ENCODE results near the gene MOCS3.

DNA sequence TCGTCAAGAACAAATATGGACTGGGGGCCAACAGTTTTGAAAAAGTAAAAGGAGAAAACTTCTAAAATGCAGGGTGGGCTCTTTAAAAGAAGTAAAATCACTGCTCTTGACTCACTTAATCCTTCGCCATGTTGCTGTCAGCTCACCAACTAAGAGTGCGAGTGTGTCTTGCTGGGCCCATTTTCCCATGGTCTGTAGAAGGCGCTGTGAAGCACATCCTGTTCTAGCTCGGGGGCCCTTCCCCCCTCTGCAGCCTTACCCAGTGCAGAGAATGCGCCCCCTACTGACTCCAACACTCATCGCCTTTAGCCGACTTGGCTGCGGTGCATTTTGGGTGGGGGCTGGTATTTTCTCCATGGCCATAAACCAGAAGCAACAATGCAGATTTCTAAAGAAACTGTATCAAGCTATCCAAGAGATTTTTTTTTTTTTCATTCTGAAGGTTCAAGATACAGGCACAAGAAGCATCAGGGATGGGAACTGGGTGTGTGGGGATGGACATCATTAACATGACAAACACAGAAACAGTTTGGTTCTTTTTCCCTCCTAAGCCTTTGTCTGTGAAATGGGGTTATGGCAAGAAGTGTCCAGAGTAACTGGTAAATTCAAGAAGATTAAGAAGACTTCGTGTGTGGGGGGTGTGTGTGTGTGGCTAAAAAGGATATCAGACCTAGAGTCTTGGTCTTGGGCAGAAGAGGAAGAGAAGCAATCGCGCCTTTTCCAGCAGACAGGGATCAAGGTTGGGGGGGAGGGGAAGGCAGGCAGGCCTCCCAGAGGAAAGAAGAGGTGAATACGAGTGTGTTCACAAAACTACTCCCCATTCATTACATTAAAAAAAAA lies 29.1 kb upstream of the MOCS3 start:
- TF ChIP-seq TEAD4 (CRISPR knock-in tag; IDR thresholded peaks at IDR 0.05) (0 out of 2 replicates have a peak, but pooled peaks have one; percentile 6), CTCF (IDR thresholded peaks at IDR 0.05) (peak; percentile 68), ZNF671 (CRISPR knock-in tag; IDR thresholded peaks at IDR 0.05) (no peak), ATF1 (CRISPR knock-in tag; IDR thresholded peaks at IDR 0.05) (no peak), CBFB (CRISPR knock-in tag; IDR thresholded peaks at IDR 0.05; ENCODE audit: low read depth) (no peak), NR2C2 (CRISPR knock-in tag; IDR thresholded peaks at IDR 0.05) (no peak), ZNF317 (CRISPR knock-in tag; IDR thresholded peaks at IDR 0.05; ENCODE audit: borderline replicate concordance, low read depth) (no peak)
- TF ChIP-seq, protein P1, sequence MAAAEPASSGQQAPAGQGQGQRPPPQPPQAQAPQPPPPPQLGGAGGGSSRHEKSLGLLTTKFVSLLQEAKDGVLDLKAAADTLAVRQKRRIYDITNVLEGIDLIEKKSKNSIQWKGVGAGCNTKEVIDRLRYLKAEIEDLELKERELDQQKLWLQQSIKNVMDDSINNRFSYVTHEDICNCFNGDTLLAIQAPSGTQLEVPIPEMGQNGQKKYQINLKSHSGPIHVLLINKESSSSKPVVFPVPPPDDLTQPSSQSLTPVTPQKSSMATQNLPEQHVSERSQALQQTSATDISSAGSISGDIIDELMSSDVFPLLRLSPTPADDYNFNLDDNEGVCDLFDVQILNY (CRISPR knock-in tag; IDR thresholded peaks at IDR 0.05) = no peak
- TF ChIP-seq, protein P2, sequence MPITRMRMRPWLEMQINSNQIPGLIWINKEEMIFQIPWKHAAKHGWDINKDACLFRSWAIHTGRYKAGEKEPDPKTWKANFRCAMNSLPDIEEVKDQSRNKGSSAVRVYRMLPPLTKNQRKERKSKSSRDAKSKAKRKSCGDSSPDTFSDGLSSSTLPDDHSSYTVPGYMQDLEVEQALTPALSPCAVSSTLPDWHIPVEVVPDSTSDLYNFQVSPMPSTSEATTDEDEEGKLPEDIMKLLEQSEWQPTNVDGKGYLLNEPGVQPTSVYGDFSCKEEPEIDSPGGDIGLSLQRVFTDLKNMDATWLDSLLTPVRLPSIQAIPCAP (CRISPR knock-in tag; IDR thresholded peaks at IDR 0.05) = no peak
- TF ChIP-seq, protein P3, sequence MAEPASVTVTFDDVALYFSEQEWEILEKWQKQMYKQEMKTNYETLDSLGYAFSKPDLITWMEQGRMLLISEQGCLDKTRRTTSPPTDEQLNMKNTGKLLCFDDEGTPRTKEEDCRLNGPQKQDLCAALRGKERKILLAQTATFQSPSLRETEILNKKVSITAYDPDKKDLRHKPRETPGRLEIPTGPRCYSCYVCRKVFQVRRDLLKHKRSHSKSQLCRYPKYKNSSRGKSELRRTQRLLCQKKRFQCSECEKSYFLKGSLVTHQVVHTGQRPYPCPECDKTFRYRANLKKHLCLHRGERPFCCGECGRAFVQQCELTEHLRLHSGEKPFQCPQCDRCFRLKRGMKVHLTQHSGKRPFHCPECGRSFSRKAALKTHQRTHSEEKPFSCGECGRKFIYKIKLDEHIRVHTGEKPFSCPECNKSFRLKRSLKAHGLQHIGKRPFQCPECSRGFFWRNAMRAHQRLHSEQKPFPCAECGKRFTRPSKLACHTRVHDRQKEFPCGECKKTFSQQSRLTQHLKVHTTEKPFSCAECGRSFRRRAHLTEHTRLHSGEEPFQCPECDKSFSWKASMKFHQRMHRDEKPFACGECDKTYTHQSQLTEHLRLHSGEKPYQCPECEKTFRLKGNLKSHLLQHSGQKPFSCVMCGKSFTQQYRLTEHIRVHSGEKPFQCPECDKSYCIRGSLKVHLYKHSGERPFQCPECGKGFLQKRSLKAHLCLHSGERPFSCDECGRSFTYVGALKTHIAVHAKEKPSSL (CRISPR knock-in tag; conservative IDR thresholded peaks at IDR 0.05) = no peak
- TF ChIP-seq, protein P4, sequence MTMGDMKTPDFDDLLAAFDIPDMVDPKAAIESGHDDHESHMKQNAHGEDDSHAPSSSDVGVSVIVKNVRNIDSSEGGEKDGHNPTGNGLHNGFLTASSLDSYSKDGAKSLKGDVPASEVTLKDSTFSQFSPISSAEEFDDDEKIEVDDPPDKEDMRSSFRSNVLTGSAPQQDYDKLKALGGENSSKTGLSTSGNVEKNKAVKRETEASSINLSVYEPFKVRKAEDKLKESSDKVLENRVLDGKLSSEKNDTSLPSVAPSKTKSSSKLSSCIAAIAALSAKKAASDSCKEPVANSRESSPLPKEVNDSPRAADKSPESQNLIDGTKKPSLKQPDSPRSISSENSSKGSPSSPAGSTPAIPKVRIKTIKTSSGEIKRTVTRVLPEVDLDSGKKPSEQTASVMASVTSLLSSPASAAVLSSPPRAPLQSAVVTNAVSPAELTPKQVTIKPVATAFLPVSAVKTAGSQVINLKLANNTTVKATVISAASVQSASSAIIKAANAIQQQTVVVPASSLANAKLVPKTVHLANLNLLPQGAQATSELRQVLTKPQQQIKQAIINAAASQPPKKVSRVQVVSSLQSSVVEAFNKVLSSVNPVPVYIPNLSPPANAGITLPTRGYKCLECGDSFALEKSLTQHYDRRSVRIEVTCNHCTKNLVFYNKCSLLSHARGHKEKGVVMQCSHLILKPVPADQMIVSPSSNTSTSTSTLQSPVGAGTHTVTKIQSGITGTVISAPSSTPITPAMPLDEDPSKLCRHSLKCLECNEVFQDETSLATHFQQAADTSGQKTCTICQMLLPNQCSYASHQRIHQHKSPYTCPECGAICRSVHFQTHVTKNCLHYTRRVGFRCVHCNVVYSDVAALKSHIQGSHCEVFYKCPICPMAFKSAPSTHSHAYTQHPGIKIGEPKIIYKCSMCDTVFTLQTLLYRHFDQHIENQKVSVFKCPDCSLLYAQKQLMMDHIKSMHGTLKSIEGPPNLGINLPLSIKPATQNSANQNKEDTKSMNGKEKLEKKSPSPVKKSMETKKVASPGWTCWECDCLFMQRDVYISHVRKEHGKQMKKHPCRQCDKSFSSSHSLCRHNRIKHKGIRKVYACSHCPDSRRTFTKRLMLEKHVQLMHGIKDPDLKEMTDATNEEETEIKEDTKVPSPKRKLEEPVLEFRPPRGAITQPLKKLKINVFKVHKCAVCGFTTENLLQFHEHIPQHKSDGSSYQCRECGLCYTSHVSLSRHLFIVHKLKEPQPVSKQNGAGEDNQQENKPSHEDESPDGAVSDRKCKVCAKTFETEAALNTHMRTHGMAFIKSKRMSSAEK (CRISPR knock-in tag; IDR thresholded peaks at IDR 0.05; ENCODE audit: borderline replicate concordance) = no peak

All from WTC11 (cell line).